ENCODE results near the gene SLFNL1.

SLFNL1 gene

DNA sequence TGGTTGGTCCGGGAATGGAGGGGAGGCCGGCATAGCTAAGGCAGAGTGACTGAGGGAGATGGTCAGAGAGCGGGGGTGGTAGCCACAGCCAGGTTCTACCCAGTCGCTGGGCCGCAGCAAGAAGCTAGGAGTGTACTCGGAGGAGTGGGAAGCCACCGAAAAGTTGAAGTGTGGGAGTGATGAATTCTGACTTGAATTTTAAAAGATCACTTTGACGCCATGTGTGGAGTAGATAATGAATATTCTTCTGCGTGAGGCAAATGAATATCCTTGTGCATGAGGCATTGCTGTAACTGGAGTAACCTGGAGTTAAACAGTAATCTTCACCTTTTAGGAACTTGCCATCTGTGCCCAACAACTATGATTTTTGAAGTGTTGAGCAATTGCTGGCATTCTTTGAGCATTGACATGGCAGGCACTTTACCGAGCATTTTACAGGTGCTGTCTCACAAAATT is 35.2 kb downstream of the SLFNL1 start:
- no peak for DNase-seq (ENCODE audit: low read depth in 2 of 2)

- DNase-seq (ENCODE audit: low read depth in 2 of 2): no peak
These were observed 35.6 kb downstream of the SLFNL1 start for GRCh38 chr1:40985875-40986274.

DNA sequence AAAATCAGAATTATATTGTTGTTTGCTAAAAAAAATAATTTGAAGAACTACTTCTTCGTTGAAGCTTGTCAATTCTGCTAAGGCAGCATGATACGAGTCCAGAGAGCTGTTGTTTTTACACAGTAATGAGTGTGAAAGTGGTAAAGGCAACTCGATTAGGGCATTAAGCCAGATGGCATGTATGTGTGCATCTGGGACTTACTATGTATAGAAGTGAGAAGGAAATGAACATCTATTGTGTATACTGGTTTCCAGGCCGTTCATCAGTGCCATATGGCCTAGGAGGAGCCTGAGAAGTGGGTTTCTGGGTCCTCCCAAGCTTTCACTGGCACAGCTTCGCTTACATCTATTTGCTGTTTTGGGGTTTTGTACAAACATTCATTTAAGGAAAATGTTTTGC is 36.4 kb downstream of the SLFNL1 start:
- DNase-seq (ENCODE audit: low read depth in 2 of 2): no peak

GRCh38 chr1:40984531-40984930 is 37.0 kb downstream of the SLFNL1 start:
- no peak for DNase-seq (ENCODE audit: low read depth in 2 of 2)

DNA sequence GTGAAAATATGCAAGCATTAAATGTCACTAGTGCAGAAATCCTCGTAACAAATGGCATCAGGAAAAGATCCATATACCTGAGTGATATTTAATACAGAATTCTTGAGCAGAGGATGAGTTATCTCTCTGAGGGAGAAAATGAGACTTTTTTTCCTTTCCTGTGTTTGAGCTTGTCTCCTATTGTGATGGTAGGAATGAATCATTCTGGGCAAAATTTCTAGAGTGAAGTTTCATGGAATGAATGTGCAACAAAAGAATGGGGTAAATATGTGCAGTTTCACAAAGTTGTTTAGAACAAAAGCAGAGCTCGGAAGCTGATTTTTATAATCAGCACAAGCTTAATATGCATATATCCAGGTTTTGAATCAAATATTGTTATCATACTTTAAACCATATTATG is 37.5 kb downstream of the SLFNL1 start:
- DNase-seq (ENCODE audit: low read depth in 2 of 2): no peak

DNA sequence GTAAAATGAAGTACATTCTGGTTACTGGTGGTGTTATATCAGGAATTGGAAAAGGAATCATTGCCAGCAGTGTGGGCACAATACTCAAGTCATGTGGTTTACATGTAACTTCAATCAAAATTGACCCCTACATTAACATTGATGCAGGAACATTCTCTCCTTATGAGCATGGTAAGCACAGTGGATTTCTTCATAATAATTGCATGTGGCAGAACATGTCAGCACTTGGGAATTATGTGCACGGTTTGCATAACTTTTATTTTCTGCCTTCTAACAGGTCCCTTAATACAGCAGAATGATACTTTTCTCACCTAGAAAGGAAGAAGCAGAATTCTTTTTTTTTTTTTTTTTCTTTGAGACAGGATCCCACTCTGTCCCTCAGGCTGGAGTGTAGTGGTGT is 38.2 kb downstream of the SLFNL1 start:
- no peak for DNase-seq (ENCODE audit: low read depth in 2 of 2)

DNA sequence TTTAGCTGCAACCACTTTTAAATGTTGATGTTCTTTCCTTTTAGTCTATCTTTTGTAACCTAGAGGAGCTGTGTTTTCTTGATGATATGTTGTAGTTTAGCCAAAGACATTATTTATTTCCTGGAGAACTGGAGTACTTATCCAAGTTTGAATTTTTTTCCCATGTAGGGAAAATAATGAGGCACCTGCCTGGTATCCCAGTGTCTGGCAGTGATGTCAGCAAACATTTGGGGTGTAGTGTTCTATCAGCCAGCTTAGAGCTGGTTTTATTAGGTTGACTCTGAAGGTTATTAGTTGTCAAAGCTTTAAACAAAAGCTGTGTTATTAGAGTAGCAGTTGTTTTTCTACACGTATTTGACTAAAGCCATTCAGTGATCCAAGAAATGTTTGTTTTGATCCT is 38.8 kb downstream of the SLFNL1 start:
- no peak for DNase-seq (ENCODE audit: low read depth in 2 of 2)

DNA sequence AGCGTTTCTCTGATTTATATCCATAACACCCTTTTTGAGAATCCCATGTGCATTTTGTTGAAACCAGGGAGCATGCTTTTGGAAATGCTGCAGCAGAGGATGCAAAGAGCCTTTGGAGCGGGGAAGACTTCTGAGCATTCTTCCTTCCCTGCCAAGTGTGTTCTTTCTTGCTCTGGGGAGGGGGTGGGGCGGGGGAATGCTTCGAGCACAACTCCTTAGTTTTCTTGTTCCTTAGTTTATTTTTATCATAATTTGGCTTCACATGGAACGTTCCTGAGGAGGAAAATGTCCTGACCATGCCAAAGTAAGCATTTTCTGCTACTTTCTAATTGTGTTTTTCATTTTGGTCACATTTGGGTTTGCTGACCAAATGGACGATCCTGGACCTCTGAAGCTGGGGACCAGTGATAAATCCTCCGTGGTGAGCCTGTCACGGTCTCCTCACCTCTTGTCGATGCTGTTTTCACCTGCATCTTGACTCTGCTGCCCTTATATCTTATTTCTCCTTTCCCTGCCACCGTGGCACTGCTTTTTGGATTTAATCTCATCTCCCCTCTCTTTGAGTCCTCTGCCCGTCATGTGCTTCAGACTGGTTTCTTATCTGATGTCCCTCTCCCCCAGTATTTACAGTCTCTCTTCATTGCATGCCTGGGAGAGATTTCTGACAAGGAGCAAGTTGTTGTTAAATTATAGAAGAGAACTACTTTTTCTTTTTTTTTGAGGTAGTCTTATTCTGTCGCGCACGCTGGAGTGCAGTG is 39.7 kb downstream of the SLFNL1 start:
- DNase-seq (ENCODE audit: low read depth in 2 of 2): no peak

DNA sequence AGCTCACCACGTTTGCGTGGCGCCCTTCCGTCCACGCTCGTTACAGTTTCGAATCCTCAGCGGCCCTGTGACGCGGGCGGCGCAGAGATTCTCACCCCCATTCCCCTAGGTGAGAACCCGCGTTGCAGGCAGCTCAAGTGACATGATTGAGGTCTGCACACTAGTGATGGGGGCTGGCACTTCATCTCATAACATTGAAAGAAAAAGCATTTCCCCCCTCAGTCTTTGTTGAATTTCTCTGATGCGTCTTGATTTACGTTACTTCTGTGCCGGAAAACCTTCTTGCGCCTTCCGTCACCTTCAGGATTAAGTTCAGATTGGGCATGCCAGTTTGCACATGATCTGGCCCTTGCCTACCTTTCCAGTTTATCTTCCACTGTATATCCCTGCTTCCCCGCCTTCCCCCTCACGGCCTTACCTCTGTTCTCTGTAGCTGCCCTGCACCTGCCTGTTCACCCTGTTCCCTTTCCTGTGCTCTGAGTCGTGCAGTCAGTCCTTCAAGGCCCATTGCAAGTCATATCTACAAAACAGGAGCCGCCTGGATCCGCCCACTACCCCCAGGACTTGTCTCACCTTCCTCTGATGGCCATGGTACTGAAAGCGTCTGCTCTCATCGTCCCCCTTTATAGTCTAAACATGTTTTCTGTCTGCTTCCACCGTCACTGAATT is 40.9 kb downstream of the SLFNL1 start:
- DNase-seq (ENCODE audit: low read depth in 2 of 2): no peak

- no peak for DNase-seq (ENCODE audit: low read depth in 2 of 2)
These were observed 41.5 kb downstream of the SLFNL1 start for GRCh38 chr1:40980068-40980452.

- DNase-seq (ENCODE audit: low read depth in 2 of 2): peak; percentile 86 to 87
These were observed 42.1 kb downstream of the SLFNL1 start, which contains the start of gene CTPS1 for GRCh38 chr1:40979241-40980067. Gene CTPS1 (plus strand): TSS chr1:40979696. CDS start chr1:40983291, 3,595 bp downstream.

DNA sequence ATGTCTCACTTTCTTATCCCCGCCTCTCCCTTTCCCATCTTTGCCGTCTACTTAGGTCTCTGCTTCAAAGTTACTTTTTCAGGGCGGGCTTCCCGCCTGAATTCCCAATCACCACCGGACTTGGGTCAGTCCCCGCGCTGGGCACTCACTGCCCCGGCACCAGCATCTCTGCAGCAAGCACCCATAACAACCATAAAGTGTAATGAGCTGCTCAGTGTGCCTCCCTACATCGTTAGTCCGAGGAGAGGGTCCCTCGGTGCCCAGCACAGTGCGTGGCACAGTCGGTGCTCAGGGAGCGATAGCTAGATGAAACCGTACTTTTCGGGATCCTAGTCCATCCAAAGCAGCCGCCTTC is 42.7 kb downstream of the SLFNL1 start:
- DNase-seq (ENCODE audit: low read depth in 2 of 2): no peak

GRCh38 chr1:40977716-40978115 is 43.8 kb downstream of the SLFNL1 start:
- no peak for DNase-seq (ENCODE audit: low read depth in 2 of 2)

- no peak for DNase-seq (ENCODE audit: low read depth in 2 of 2)
These were observed 44.4 kb downstream of the SLFNL1 start for GRCh38 chr1:40976952-40977690.

- no peak for DNase-seq (ENCODE audit: low read depth in 2 of 2)
These were observed 46.6 kb downstream of the SLFNL1 start for GRCh38 chr1:40974945-40975344.

DNA sequence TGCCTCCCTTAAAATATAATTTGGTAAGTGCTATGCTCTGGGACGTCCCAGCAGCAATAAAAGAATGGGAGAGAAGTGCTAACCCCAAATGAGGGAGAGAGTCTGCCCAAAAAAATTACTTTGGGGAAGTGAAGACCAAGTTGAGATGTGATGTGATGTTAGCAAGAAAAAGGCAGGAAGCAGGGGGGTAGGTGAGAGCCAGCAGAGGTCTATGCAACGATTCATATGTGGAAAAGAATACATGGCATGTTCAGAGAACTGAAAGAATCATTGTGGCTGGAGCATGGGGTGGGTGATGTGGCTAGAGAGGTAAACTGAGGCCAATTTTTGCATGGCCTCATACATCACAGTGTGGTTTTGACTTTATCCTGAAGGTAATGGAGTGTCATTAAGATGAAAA is 47.6 kb downstream of the SLFNL1 start:
- DNase-seq (ENCODE audit: low read depth in 2 of 2): no peak

DNA sequence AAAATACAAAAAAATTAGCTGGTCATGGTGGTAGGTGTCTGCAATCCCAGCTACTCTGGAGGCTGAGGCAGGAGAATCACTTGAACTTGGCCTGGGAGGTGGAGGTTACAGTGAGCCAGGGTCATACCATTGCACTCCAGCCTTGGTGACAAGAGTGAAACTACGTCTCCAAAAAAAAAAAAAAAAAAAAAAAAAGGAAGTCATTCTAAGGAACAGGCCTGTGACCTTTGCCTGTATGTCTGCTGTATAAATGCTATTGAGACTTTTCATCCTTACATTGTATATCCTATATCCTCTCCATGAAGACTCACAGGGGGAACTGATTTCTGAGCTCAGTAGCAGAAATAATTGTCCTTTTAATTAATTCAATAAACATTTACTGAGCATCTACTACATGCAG is 49.6 kb downstream of the SLFNL1 start:
- DNase-seq (ENCODE audit: low read depth in 2 of 2): no peak

DNA sequence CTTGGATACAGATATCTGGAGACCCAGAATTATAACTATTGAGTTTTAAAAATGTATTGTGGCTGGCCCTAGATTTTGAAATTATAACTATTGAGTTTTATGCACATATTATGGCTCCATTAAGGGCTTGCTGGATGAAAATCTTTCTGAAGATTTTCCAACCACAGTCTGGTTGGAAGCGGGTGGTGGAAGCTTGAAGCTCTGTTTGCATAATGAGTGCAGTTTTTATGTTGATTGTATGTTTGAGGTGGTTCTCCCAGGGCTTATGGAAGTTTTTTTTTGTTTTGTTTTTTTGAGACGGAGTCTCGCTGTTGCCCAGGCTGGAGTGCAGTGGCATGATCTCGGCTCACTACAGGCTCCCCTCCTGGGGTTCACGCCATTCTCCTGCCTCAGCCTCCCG is 52.1 kb downstream of the SLFNL1 start:
- DNase-seq (ENCODE audit: low read depth in 2 of 2): no peak

DNA sequence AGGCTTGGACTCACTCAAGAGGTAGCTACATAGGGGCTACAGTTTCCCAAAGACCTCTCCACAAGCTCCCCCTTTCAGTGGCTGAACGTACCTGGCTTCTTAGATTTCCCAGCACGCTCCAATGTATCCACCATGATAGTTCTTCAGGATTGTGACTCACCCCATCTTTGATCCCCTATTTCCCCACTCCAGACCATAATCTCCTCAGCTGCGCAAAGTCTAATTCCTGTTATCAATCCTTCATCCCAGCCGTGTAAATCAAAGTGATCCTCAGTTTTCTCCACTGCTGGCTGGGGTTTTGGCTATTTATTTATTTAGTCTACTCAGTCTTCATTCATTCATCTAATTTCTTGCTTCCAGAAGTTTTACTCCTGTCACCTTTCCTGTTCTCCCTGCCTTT is 55.1 kb downstream of the SLFNL1 start:
- no peak for DNase-seq (ENCODE audit: low read depth in 2 of 2)

All from fibroblast of skin of left quadriceps (primary cell).